GM12865 (cell line): ENCODE measurements around the gene SLC35E3.

Source experiments
- DNase-seq: peaks from one replicate; pipeline ENCODE4 v3.0.0; 2010; ENCODE audit warnings: low read depth
- H3K4me3 ChIP-seq: 2 replicates; pipeline ENCODE4 v1.5.1; 2011; ENCODE audit warnings: mild to moderate bottlenecking, low read depth, low read length, control low read depth
- CTCF ChIP-seq: IDR thresholded peaks from 2 replicates; pipeline ENCODE4 v1.5.1; 2011; ENCODE audit warnings: low read length, control low read depth, low read depth, inconsistent platforms; ENCODE audit not compliant: insufficient read depth; ENCODE audit errors: missing control alignments

SLC35E3 gene

GRCh38 chr12:68785823-68786222, 39.8 kb downstream of the SLC35E3 start:
- no peak for TF ChIP-seq CTCF
- no peak overlapping the region for H3K4me3 ChIP-seq
- DNase-seq, result no peak

- TF ChIP-seq CTCF, result peak; percentile 8
- peak; percentile 29 for DNase-seq
- H3K4me3 ChIP-seq, result peak overlapping the region; percentile 47; the same call in 1 of the 2 replicates
Observed at GRCh38 chr12:68786929-68787328, 41.0 kb downstream of the SLC35E3 start.

- H3K4me3 ChIP-seq, result no peak overlapping the region
- no peak for DNase-seq
- TF ChIP-seq CTCF, result no peak
Observed at GRCh38 chr12:68788554-68789143, 42.7 kb downstream of the SLC35E3 start.

GRCh38 chr12:68789144-68789878, 43.3 kb downstream of the SLC35E3 start:
- no peak for TF ChIP-seq CTCF
- H3K4me3 ChIP-seq, result no peak overlapping the region
- no peak for DNase-seq

- H3K4me3 ChIP-seq, result no peak overlapping the region
- DNase-seq, result no peak
Observed at GRCh38 chr12:68790081-68790951, 44.3 kb downstream of the SLC35E3 start.

GRCh38 chr12:68790952-68791234, 44.9 kb downstream of the SLC35E3 start:
- H3K4me3 ChIP-seq, result no peak overlapping the region
- no peak for DNase-seq
- TF ChIP-seq CTCF, result no peak

More at GRCh38 chr12:68790081-68790951, 44.3 kb downstream of the SLC35E3 start:
- TF ChIP-seq CTCF, result no peak
